ENCODE data around the gene IGFL1.

- TF ChIP-seq, protein P1, sequence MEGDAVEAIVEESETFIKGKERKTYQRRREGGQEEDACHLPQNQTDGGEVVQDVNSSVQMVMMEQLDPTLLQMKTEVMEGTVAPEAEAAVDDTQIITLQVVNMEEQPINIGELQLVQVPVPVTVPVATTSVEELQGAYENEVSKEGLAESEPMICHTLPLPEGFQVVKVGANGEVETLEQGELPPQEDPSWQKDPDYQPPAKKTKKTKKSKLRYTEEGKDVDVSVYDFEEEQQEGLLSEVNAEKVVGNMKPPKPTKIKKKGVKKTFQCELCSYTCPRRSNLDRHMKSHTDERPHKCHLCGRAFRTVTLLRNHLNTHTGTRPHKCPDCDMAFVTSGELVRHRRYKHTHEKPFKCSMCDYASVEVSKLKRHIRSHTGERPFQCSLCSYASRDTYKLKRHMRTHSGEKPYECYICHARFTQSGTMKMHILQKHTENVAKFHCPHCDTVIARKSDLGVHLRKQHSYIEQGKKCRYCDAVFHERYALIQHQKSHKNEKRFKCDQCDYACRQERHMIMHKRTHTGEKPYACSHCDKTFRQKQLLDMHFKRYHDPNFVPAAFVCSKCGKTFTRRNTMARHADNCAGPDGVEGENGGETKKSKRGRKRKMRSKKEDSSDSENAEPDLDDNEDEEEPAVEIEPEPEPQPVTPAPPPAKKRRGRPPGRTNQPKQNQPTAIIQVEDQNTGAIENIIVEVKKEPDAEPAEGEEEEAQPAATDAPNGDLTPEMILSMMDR (conservative IDR thresholded peaks at IDR 0.05; ENCODE audit: low read depth in 2 of 2) = no peak
- no peak for TF ChIP-seq EZH2 (IDR thresholded peaks at IDR 0.05; ENCODE audit: low read depth, unreplicated experiment)
Measured at GRCh38 chr19:46204008-46204407, 25.5 kb upstream of the IGFL1 start.
